Stimulated activated CD8-positive, alpha-beta memory T cell treated with anti-CD3 and anti-CD28 coated beads, Interleukin-4, amount 100 ng/mL, for 4 hours (primary cell): ENCODE measurements around the gene PIGQ.

Experiments
- DNase-seq, 2 donors: peaks; one replicate each; pipeline ENCODE4 v3.0.0-alpha.2; 2020; ENCODE audit warnings: low read depth in 2 of 2, low spot score in 1 of 2

PIGQ gene

DNA sequence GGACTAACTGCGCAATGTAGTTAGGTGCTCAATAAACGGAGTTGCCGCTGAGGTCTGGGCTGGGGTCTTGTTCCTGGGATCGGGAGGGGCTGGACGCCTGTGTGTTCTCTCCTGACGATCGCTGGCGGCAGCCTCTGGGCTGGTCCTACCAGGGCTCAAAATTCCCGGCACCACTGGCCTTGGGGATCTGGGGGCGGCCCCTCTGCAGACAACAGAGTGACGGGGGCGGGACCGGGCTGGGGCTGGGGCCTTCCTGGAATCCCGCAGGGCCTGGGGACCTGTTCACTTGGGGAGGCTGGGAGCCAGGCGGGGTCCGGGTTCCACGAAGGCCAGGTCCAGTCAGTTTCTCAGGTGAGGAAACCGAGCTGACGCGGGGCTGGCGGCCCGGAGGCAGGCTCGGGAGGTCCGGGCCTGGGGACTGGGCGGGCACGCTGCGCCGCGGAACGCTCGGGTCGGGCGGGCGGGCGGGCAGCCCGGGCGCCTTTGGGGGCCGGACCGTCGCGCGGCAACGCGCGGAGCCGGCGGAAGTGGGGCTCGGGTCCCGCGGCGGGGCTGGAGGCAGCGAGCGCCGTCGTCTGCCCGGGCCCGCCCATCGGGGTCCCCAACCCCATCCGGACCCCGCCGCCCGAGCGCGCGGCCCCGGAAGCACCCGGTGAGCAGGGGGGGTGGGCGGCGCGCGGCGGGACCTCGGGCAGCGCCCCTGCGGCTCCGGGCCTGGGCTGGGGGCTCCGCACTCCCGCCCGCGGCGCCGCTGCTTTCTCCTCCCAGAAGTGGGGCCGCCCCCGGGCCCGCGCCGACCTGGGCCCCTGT lies at the start of gene PIGQ:
Gene PIGQ, plus strand, starts transcription at position 524 of the 810 bp plus-strand sequence. CDS start 4,107 bp downstream, outside the sequence.
- peak in 1 of 2 donors; percentile 24 for DNase-seq

DNA sequence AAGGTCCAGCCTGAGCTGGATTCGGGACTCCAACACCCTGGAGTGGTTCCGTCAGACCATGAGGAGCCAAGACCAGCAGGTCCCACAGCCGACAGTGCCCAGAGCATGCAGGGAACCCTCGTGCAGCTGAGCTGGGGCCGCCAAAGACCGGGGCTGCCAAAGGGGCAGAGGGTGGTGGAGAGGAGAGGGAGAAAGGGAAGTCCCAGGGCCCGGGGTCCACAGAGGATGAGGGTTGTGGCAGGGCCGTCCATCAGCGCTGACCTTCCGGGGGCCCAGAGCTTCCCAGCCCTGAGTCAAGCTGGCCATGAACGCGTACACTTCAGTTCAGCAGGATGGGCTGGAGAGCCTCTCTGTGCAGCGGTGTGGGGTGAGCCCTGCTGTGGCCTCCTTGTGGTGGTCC lies 48.9 kb upstream of the PIGQ start:
- DNase-seq = no peak

DNA sequence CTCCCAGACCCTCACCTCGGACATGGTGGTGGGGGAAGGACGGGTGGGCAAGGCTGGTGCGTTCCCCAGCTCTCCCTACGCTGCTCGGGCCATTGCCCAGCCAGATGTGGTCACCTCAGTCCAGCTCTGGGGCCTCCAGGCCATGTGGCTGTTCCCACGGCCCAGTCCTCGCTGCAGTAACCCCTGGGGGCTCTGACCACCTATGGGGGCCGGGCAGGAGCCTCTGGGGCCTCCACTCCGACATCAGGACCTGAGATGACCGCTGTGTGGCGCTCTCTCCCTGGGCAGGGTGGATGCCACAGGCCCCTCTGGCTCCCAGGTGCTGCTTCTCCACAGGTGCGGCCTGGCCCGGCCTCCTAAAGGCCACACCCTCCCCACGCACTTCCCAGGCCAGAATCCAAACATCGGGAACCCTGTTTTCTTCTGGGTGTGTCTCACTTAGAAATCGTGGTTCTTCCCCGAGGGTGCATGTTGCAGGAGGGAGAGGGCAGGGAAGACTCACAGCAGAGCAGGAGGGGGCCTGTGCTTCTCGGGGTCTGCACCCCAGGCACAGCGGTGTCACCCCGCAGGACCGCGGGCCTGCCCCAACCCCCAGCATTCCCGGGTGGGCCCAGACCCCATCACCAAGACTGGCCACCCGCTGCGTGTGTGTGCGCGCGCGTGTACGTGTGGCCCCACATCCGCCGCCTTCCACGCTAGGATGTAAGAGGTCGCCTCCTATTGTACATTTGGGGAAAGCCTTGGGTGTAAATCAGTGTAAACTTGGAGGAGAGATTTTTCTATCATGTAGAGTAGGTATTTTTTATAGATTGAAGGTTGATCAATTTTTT lies 48.2 kb upstream of the PIGQ start:
- DNase-seq = no peak

DNA sequence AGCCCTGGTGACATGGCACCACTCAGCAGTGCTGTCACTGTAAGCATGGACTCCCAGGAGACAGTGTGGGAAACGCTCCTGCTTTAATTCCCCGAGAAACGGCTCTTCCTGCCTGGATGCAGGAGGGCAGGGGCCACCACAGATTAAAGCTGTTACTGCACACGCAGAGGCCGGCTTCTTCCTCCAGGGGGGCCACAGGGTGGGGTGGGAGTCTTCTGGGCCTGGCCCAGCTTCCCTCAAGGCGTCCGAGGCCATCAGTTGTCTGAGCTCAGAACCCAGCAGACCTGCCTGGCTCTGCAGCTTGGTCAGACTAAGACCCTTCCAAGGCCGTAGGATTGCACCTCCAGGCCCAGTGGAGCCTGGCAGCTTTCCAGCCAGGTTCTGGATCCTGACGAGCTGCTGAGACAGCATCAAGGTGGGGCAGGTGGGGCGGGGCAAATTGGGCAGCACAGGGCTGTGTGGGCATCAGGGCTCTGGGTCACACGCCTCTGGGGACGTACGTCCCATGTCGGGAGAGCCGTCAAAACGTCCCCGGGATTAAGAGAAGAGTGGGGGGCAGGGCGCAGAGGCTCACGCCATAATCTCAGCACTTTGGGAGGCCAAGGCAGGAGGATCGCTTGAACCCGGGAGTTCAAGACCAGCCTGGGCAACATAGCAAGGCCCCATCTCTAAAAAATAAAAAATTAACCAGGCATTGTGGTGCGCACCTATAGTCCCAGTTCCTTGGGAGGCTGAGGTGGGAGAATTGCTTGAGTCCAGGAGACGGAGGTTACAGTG lies 47.3 kb upstream of the PIGQ start:
- DNase-seq = no peak

DNA sequence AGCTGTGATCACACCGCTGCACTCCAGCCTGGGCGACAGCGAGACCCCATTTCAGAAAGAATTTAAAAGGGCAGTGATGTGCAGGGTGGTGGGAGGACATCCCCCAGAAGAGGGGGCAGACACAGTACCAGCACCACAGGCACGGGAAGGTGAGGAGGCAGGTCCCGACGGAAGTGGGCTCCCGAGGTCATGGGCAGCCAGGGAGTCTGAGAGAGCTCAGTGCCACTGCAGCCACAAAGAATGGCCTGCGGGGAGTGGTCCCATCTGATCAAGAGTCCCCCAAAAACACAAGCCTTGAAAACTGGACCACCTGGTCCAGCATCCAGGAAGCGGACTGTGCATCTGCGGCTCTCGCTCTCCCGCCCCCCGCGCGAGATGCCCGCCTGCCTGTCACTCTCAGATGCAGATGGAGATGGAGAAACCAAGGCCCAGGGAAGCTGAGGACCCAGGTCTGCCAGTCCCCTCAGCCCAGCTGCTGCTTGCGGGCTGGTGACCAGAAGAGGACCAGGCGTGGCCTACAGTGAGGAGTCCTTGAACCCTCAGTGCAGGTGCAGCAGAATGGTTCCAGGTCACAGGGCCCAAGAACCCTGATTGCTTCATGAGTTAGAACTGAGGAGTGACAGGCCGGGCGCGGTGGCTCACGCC lies 46.5 kb upstream of the PIGQ start:
- DNase-seq = no peak

DNA sequence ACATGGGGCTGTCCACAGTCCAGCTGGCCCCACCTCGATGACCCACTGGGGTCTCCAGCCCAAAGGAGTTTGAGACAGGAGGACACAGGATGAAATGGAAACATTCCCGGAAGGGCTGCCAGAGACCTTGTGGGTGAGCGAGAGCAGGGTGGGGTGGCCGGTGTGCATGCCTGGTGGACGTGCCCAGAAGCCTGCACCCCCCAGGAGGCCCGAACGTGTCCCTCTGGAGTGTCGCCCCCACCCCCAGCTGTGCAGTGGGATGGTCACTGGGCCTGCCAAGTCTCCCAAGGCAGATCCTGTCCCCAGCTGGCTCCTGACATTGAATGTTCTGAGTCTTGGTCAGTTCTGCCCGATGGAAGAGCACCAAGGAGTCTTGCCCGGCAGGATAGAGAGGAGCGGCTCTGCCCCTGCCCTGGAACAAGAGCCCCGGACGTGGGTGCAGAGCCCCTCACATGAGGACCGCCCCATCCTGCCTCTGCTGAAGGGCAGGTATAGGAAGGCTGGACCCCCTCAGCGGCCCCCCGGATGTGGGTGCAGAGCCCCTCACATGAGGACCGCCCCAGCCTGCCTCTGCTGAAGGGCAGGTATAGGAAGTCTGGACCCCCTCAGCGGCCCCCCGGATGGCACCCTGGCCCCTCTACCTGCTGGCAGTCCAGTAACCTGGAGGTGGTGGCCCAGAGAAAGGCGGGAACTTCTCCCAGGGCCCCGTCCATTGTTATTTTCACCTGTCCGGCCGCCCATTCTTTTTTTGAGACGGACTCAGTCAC lies 45.3 kb upstream of the PIGQ start:
- no peak for DNase-seq

DNA sequence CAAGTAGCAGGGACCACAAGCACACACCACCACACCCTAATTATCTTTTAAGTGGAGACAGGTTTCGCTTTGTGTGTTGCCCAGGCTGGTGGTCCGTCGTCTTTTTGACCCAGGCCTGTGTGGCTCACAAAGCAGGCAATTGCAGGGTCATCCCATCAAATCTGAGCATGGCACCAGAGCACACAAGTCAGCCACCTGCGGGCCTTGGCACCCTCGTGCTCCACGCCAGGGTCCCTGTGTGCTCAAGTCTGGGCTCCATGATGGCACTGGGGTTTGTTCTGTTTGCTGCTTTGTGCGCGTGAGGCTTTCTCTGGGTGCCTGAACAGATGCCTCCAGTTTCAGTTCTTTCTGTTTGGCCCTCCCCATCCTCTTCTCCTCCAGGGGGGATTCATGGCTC lies 44.6 kb upstream of the PIGQ start:
- DNase-seq = no peak

DNA sequence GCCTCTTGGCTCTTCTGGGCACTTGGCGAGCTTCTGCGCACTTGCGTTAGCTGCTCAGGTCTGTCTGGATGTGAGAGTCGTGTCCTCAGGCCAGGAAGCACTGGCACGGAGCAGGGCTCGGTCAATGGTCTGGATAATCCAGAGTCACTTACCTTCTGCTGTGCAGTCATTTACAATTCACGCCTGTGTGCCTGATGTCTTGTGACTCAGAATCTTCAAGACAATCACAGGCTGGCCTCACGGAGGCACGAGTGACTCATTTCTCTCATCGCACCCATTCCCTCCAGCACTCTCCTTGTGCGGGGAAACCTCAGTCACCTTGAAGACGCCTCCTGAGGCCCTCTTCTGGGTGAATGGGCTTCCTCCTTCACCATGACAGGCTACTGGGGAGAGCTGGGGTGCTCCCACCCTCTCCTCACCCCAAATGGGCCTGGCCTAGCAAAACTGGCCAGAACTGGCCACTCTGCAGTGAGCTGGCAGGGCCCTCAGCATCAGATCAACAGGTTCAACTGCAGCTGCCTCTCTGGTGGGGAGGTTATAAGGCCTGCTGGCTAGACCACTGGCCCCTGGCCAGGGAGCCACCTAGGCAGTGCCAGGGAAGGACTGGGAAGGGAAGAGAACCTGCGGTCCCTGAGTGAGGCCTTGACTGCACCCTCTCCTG lies 44.1 kb upstream of the PIGQ start:
- DNase-seq = peak; percentile 37 to 60

DNA sequence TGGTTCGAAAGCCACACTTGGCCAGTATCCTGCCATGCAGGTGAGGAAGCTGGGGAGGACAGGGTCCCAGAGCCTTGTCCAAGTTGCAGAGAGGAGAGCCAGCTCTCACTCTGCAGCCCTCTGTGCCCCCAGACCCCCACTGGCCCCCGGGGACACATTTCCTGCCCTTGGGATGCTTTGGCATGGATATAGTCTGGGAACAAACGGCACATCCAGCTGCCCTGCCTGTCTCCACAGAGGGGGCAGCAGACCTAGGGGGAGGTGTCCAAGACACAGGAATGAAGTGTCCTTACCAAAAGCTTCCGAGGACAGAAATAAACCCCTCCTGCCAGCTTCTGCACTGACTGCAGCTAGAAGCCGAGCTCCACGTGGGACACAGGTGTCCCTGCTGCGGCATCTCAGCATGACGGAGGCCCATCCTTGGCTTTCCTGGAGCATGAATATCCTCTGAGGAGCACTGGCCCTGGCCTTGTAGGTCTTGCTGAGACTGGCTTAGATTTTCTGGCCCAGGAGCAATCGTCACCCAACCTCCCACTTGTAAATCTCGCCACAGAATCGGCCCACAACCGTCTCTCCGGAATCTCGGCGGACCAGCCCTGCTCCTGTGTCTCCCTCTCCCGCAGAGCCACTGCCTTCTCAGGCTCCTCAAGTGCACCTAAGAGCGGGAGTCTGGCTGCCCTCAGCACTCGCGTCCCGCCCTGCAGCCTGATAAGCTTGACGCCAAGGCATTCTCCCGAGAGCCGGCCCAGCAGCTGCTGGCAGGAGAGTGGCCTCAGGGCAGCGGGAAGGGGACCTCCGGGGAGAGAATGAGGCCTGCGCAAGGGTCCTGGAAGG lies 43.4 kb upstream of the PIGQ start:
- DNase-seq = no peak

DNA sequence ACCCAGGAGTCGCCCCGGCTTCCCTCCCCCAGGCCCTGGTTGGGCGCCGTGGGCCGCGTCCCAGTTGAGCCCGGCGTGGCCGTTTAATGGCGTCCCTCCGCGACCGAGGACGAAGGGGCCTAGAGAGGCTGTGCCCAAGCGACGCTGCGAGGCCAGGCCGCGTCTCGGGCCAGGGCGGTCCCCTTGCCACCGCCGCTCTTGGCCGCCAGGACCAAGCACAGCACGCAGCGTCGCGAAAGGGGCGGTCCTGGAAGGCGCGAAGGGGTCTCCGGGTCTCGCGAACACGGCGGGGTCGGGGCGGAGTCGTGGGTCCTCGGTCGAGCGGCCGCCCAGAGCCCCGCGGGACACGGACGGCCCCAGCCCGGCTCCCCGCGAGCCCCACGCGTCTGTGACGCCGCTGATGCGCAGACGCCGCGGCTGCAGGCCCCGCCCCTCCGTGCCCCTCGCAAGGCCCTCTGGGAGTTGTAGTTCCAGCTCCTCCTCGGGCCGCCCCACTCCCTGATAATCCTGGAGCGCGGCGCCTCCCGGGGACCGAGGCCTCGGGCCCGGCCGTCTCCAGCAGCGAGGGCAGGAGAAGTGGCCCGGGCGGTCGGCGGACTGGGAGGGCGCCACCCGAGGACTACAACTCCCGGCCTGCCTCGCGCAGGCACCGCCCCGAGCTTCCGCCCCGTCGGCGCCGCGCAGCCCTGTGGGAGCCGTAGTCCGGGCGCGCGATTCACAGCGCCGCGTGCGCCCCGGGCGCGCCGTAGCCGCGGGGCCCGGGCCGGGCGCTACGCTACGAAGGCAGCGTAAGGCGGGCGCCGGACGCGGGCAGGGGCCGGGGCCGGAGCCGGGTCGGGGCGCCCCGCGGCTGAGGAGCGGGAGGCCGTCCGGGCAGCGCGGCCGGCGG lies 42.5 kb upstream of the PIGQ start, which contains the start of gene CAPN15:
Gene CAPN15, plus strand, starts transcription at position 698 of the 889 bp plus-strand sequence. CDS start 19,127 bp downstream, outside the sequence.
- peak; percentile 65 to 76 for DNase-seq

DNA sequence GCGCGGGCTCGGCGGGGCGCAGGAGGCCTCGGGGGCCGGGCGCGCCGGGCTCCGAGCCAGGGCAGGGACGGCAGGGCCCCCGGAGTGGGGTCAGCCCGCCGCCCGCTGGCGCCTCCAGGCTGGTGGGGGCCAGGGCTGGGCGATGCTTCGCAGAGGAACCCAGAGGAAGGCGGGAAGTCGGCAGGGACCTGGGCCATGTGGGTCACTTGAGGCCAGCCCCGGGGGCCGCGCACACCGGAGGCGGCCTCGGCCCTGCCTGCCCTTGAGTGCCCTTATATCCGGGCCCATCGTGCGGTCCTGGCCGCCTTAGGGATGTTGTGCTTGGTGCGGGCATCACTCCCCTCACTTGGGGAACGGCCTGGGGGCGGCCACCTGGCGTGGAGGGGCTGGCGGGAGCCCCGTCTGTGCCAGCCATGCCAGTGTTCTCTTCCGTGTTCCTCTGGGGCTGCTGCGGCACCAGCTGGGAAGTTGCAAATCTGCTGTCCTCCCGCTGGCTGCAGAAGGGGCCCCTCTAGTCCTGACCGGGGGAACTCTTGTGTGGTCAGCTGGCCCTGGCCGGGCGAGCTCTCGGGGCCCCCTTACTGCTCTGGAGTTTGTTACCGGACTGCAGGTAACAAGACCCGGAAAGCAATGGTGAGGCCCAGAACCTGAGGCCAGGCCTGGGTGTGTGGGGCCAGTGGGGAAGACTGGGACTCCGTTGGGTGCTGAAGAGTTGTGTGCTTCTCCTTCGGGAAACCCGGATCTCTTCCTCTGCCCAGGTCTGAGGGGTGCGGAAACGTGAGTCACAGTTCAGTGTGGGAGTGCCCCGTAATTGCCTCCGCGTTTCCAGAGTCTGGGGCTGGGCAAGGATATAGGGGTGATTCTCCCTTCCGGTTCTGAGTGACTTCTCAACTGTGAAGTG lies 41.4 kb upstream of the PIGQ start:
- DNase-seq = no peak

DNA sequence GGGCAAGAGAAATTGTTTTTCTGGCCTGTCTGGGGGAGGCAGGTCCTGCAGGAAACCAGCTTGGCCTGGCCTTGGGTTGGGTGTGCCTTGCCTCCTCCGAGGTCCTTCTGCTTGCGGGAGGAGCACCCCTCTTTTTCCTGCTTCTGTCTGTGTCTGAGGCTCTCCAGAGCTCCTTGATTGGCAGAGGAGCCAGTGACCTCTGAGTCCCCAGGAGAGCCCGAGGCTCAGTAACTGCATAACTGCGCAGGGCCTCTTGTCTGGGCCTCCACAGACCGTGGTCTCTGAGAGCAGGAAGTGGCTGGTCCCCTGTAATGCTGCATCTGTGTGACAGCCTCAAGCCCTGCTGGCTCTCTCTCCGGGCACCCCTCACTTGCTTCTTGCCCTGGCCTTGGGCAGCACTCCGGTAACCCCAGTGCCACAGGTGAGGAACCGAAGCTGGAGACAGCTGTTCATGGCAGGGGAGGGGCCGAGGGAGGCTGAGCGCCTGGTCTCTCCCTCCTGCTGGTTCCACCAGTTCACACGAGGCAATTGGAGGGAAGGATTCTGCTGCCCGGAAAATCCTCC lies 40.7 kb upstream of the PIGQ start:
- no peak for DNase-seq

DNA sequence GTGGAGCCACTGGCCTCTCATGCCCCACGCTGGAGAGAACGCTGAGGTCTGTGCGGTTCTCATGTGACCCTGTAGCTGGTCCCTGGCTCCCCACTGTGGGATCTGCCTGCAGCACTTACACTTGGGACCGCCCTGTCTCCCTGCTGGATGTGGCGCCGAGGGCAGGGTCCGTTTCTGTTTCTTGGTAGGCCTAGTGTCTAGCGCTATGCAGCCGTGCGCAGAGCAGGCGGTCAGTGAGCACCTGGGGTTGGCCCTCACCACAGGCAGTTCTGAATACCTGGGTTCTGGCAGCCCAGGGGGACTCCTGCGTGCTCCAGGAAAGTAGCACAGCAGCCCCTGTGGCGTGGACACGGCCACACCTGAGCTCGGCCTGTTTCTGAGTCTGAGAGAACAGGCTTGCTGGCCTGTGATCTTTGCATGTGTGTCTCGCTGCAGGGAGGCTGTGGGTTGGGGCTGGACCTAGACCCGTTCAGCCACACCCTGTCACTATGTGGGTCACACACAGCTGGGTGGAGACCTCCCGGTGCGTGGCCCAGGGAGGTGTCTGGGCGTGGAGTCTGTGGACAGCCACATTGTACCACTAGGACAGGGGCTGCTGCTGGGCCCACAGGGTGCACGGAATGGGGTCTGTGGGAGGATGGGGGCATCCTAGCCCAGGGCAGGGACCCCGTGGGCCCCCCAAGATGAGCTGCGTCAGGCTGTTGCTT lies 39.5 kb upstream of the PIGQ start:
- DNase-seq = no peak

DNA sequence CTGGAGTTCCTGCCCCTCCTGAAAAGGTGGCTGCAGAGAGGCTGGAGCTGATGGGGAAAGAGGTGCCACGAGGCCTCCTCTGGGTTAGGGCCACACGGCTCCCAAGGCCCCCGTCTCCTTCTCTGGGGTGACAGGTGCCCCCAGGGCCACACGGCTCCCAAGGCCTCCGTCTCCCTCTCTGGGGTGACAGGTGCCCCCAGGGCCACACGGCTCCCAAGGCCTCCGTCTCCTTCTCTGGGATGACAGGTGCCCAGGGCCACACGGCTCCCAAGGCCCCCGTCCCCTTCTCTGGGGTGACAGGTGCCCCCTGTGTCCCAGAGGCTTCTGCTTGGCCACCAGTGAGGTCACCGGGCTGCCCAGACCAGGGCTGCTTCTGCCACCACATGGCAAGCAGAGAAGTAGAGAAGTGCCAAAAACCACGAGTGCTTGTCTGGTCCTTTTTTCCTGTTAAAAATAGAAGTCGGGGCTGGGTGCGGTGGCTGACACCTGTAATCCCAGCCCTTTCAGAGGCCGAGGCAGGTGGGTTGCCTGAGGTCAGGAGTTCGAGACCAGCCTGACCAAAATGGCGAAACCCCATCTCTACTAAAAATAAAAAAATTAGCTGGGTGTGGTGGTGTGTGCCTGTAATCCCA lies 38.2 kb upstream of the PIGQ start:
- DNase-seq = no peak

DNA sequence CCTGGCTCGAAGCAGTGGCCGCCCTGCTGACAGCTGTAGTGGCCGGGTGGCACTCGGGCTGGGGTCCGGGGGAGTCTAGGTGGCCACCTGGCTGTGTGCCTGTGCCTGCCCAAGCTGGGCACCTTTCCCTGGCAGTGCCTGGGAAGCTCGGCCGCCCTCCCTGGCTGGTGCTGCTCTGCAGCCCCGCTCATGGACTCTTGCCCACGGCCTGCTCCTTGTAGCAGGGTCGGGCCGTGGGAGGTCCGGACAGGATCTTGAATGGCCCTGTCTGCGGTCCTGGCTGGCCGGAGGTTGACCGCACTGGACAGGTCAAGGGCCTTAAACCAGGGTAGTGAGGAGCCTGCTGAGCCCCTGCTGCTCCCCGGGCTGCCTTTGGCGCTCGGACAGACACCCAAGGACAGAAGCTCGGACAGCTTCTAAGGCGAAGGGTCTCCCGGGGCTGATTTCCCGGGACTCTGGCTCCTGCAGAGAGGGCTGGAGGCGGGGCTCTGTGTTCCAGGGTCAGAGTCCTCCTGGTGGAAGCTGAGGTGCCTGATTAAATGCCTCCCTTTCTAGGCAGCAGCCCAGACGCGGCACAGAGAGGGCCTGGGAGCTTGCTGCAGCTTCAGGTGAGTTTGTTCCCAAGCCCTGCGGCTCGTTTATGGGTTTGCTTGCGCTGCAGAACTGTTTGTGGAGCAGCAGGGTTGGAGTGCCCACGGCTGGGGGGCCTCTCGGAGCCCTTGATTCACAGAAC lies 36.2 kb upstream of the PIGQ start:
- DNase-seq = no peak
